GM12878 (cell line): ENCODE data around the gene ITCH. TPM values are rescaled to one million over a fixed set of nuclear protein-coding genes. Genes with fewer than 3 reads are reported as not detected.

Experiments used
- ATAC-seq: fragments of 200-7000 bp; cut with Tn5 transposase; 3 replicates; pipeline ENCODE4 v1.9.1; 2020; ENCODE audit warnings: mild to moderate bottlenecking, moderate library complexity
- BruUV-seq: library from RNA; stranded (reverse); fragments of 400-500 nt; replicated peaks from 2 replicates; lab custom pipeline; 2021; lab: Mats Ljungman, UMichigan
- CTCF ChIA-PET: fragments of 300-600 bp; sonication (Branson Sonifier 250); formaldehyde crosslinking; extraction: SDS; loops from one replicate; lab custom pipeline; 2021; ENCODE audit warnings: inconsistent platforms; lab: Yijun Ruan, JAX
- POLR2A ChIA-PET: fragments of 350-600 bp; formaldehyde crosslinking; extraction: SDS; loops from one replicate; lab custom pipeline; 2021; ENCODE audit warnings: inconsistent platforms; lab: Charles Lee
- RAD21 ChIA-PET: fragments of 300-600 bp; sonication (Branson Sonifier 250); formaldehyde crosslinking; loops from one replicate; lab custom pipeline; 2023; ENCODE audit warnings: antibody characterized with exemption; ENCODE audit not compliant: unreplicated experiment; lab: Charles Lee
- SMC1A ChIA-PET: fragments of 300-600 bp; sonication (Branson Sonifier 250); formaldehyde crosslinking; loops from one replicate; lab custom pipeline; 2023; ENCODE audit not compliant: unreplicated experiment, uncharacterized antibody; lab: Charles Lee
- DNase-seq: peaks from one replicate; pipeline ENCODE4 v3.0.0-alpha.2; 2011; ENCODE audit warnings: low read depth, low spot score
- FAIRE-seq: peaks from 3 replicates; lab custom pipeline; 2011; peaks lifted over from hg19 to GRCh38; lab: Jason Lieb, UNC
- H2AFZ ChIP-seq: 2 replicates; pipeline ENCODE4 v1.6.0; 2011; ENCODE audit warnings: low read depth, low read length, control low read depth; ENCODE audit not compliant: control insufficient read depth
- H3K27ac ChIP-seq: 2 replicates; pipeline ENCODE4 v1.5.1; 2011; ENCODE audit warnings: control low read depth; ENCODE audit not compliant: control insufficient read depth, insufficient read depth
- H3K27me3 ChIP-seq, 2 experiments: replicated peaks in 1 of 2; 2 replicates each; pipeline versions ENCODE4 v1.6.0 to v1.6.1; 2011; ENCODE audit warnings: low read length in 1 of 2; ENCODE audit not compliant: control insufficient read depth in 2 of 2, insufficient read depth in 2 of 2
- H3K36me3 ChIP-seq, 2 experiments: 2 replicates each; pipeline ENCODE4 v1.5.1; 2011; ENCODE audit warnings: low read length in 1 of 2; ENCODE audit not compliant: control insufficient read depth in 2 of 2, insufficient read depth in 2 of 2
- H3K4me1 ChIP-seq: 2 replicates; pipeline ENCODE4 v1.6.1; 2011; ENCODE audit warnings: mild to moderate bottlenecking, low read length, moderate library complexity, mixed read lengths; ENCODE audit not compliant: control insufficient read depth, insufficient read depth
- H3K4me2 ChIP-seq: 2 replicates; pipeline ENCODE4 v1.6.0; 2011; ENCODE audit warnings: control low read depth; ENCODE audit not compliant: control insufficient read depth, insufficient read depth
- H3K4me3 ChIP-seq: fragments of 200-600 bp; sonication (generic); 2 replicates; pipeline ENCODE4 v1.5.1; 2016
- H3K79me2 ChIP-seq: 2 replicates; pipeline ENCODE4 v1.6.0; 2011; ENCODE audit warnings: low read length; ENCODE audit not compliant: control insufficient read depth, insufficient read depth
- H3K9ac ChIP-seq: 2 replicates; pipeline ENCODE4 v1.8.0; 2011; ENCODE audit warnings: low read length, control low read depth, mixed read lengths; ENCODE audit not compliant: control insufficient read depth, insufficient read depth
- H3K9me3 ChIP-seq: replicated peaks from 3 replicates; pipeline ENCODE4 v1.5.1; 2011; ENCODE audit warnings: mild to moderate bottlenecking, low read length; ENCODE audit not compliant: control insufficient read depth, insufficient read depth
- H4K20me1 ChIP-seq: 2 replicates; pipeline ENCODE4 v1.6.0; 2011; ENCODE audit not compliant: control insufficient read depth, insufficient read depth
- CBFB ChIP-seq: IDR thresholded peaks from 2 replicates; pipeline ENCODE4 v1.6.1; 2016; ENCODE audit warnings: antibody characterized with exemption, low read depth
- ESRRA ChIP-seq: IDR thresholded peaks from 2 replicates; pipeline ENCODE4 v1.6.1; 2012; ENCODE audit warnings: mild to moderate bottlenecking, low read length, improper control_type of control experiment
- FOXM1 ChIP-seq: IDR thresholded peaks from 2 replicates; pipeline ENCODE4 v1.6.1; 2012; ENCODE audit warnings: low read depth, mild to moderate bottlenecking, inconsistent platforms, low read length, moderate library complexity
- JUND ChIP-seq: IDR thresholded peaks from 2 replicates; pipeline ENCODE4 v1.6.1; 2012; ENCODE audit warnings: low read depth, mild to moderate bottlenecking, low read length, improper control_type of control experiment, moderate library complexity
- RELA ChIP-seq: fragments of 450-650 bp; IDR thresholded peaks from 2 replicates; pipeline ENCODE4 v1.8.0; 2014; ENCODE audit warnings: borderline replicate concordance; ENCODE audit not compliant: partially characterized antibody
- SREBF1 ChIP-seq: IDR thresholded peaks from 2 replicates; pipeline ENCODE4 v1.6.1; 2012; ENCODE audit warnings: mild to moderate bottlenecking, low read length
- TARDBP ChIP-seq: IDR thresholded peaks from 2 replicates; pipeline ENCODE4 v1.6.1; 2016; ENCODE audit warnings: borderline replicate concordance
- ZBTB33 ChIP-seq: fragments of 450-650 bp; IDR thresholded peaks from 2 replicates; pipeline ENCODE4 v1.6.1; 2017; ENCODE audit warnings: mild to moderate bottlenecking
- WGBS: methylation state at CpG from one replicate; pipeline ENCODE4 v1.1.6; 2016; ENCODE audit warnings: low lambda C conversion rate; ENCODE audit not compliant: insufficient replicate concordance, insufficient coverage; ENCODE audit errors: missing lambda C conversion rate; 5-methylcytosine and 5-hydroxymethylcytosine counted together
- in situ Hi-C: fragments of 300-500 bp; cut with MboI; formaldehyde crosslinking; loops from 9 replicates; pipeline ENCODE4 v1.14.3; 2018; ENCODE audit warnings: mixed read lengths
- intact Hi-C: fragments of 100-400 bp; cut with micrococcal nuclease; formaldehyde crosslinking; loops from one replicate; pipeline ENCODE4 v1.14.2; 2022; ENCODE audit not compliant: unreplicated experiment
- polyA plus RNA-seq, 11 experiments: library from polyadenylated mRNA; depleted of rRNA in 4 of 11; unstranded in 6 of 11; stranded (reverse) in 5 of 11; fragments of >200 nt; fragmentation: Nextera tagmentation in 4 of 11; fragmentation: Illumina TruSeq in 1 of 11; extraction: Ambion mirVana in 4 of 11; extraction: Trizol in 1 of 11; gene quantifications; 1 replicate in 1 of 11; 2 replicates in 10 of 11; pipeline versions ENCODE4 v1.2.1 to v1.2.3, GENCODE V29; 2011 to 2016; ENCODE audit warnings: inconsistent platforms in 2 of 11, missing spikeins in 2 of 11, low read depth in 1 of 11
- total RNA-seq, 4 experiments: library from RNA; depleted of rRNA in 3 of 4; stranded (reverse); fragments of >200 nt in 3 of 4; fragmentation: Illumina TruSeq in 1 of 4; extraction: Trizol in 1 of 4; gene quantifications; 2 replicates each; pipeline versions ENCODE4 v1.2.1 to v1.2.3, GENCODE V29; 2013 to 2021

ITCH gene
- total and polyA plus RNA-seq, 10 of the 15 experiments (the other 5 are each of a cell fraction or from before 2014, with no cell fraction given) = 7.5 to 46.1 (median 21.5) TPM

GRCh38 chr20:34458631-34459030, 95.6 kb downstream of the ITCH start:
- Histone ChIP-seq H3K9me3 (no peaks in the 10 kb centered on the region), H3K27me3 (no peaks in the 10 kb centered on the region), H3K9ac (no peak overlapping the region), H3K36me3 (peaks cover 2 to 10% of the 10 kb centered on the region in 2 experiments; a peak in 3 of 4 replicates), H3K79me2 (no peaks in the 10 kb centered on the region), H3K4me1 (no peaks in the 10 kb centered on the region), H3K4me2 (no peak overlapping the region), H3K27ac (no peak overlapping the region), H4K20me1 (no peaks in the 10 kb centered on the region), H3K4me3 (no peak overlapping the region), H2AFZ (no peak overlapping the region)
- 87% methylated on average over 3 of the region's 3 CpGs for WGBS
- FAIRE-seq (no peak), DNase-seq (no peak), ATAC-seq (no peak)
- in situ Hi-C loops (no loop called here), intact Hi-C loops (no loop called here)
- SMC1A ChIA-PET = interaction anchor here (1.2 kb wide), 1 partner anchor 8 kb away, joined by 4 read pairs; no protein-coding TSS in a partner anchor
- POLR2A ChIA-PET = no interaction called here
- BruUV-seq = no TSS peak
- TF ChIP-seq ESRRA (no peak), TARDBP (no peak), ZBTB33 (no peak), SREBF1 (no peak), RELA (no peak), JUND (no peak), CBFB (no peak), FOXM1 (no peak)
- CTCF ChIA-PET = no interaction called here
- RAD21 ChIA-PET = no interaction called here
